DND-41 (cell line): Measurements from ENCODE around the gene SPINDOC.

ENCODE experiments used
- ATAC-seq: fragments of 200-7000 bp; cut with Tn5 transposase; 3 replicates; pipeline ENCODE4 v1.9.1; 2021; ENCODE audit warnings: low read depth; ENCODE audit not compliant: insufficient read depth
- DNase-seq: peaks from one replicate; pipeline ENCODE4 v3.0.0-alpha.2; 2020
- H2AFZ ChIP-seq: 2 replicates; pipeline ENCODE4 v1.6.0; 2012; ENCODE audit warnings: low read depth, low read length
- H3K27ac ChIP-seq: 2 replicates; pipeline ENCODE4 v1.5.1; 2012; ENCODE audit warnings: low read length, inconsistent platforms
- H3K27me3 ChIP-seq: fragments of 200-600 bp; sonication (generic); 2 replicates; pipeline ENCODE4 v1.6.0; 2012; ENCODE audit warnings: low read length, mild to moderate bottlenecking, inconsistent platforms; ENCODE audit not compliant: insufficient read depth, poor library complexity
- H3K36me3 ChIP-seq: 2 replicates; pipeline ENCODE4 v1.5.1; 2012; ENCODE audit warnings: low read length, inconsistent platforms; ENCODE audit not compliant: insufficient read depth
- H3K4me1 ChIP-seq: 2 replicates; pipeline ENCODE4 v1.5.1; 2012; ENCODE audit warnings: mild to moderate bottlenecking, low read length; ENCODE audit not compliant: insufficient read depth
- H3K4me2 ChIP-seq: 2 replicates; pipeline ENCODE4 v1.6.0; 2012; ENCODE audit warnings: mild to moderate bottlenecking, moderate library complexity, low read length, inconsistent platforms; ENCODE audit not compliant: insufficient read depth
- H3K4me3 ChIP-seq, 2 experiments: fragments of 200-600 bp in 1 of 2; shearing (Covaris generic) in 1 of 2; 2 replicates each; pipeline ENCODE4 v1.5.1; 2012 to 2016; ENCODE audit warnings: inconsistent platforms in 2 of 2, low read length in 2 of 2, mild to moderate bottlenecking in 2 of 2, low read depth in 1 of 2, moderate library complexity in 1 of 2
- H3K79me2 ChIP-seq: 2 replicates; pipeline ENCODE4 v1.6.0; 2012; ENCODE audit warnings: low read length, inconsistent platforms; ENCODE audit not compliant: insufficient read depth
- H3K9ac ChIP-seq: 2 replicates; pipeline ENCODE4 v1.6.0; 2012; ENCODE audit warnings: low read depth, mild to moderate bottlenecking, inconsistent platforms, low read length, moderate library complexity
- H3K9me3 ChIP-seq: 2 replicates; pipeline ENCODE4 v1.5.1; 2012; ENCODE audit warnings: low read length, moderate library complexity, mild to moderate bottlenecking, inconsistent platforms; ENCODE audit not compliant: insufficient read depth, severe bottlenecking
- H4K20me1 ChIP-seq: 2 replicates; pipeline ENCODE4 v1.6.0; 2012; ENCODE audit warnings: low read length; ENCODE audit not compliant: insufficient read depth
- CTCF ChIP-seq: IDR thresholded peaks from 2 replicates; pipeline ENCODE4 v1.5.1; 2012; ENCODE audit warnings: borderline replicate concordance, low read length, moderate library complexity, mild to moderate bottlenecking; ENCODE audit not compliant: poor library complexity, severe bottlenecking; ENCODE audit errors: extremely low read depth
- EZH2 ChIP-seq: IDR thresholded peaks from 3 replicates; pipeline ENCODE4 v1.6.1; 2012; ENCODE audit warnings: borderline replicate concordance, low read depth, mild to moderate bottlenecking, moderate library complexity, low read length, inconsistent platforms; ENCODE audit not compliant: severe bottlenecking

SPINDOC gene

GRCh38 chr11:63835158-63835545 lies 21.9 kb downstream of the SPINDOC start:
- ATAC-seq = no peak
- DNase-seq = no peak
- Histone ChIP-seq H4K20me1 (peaks cover 11% of the 10 kb centered on the region), H3K9me3 (no peaks in the 10 kb centered on the region), H3K36me3 (no peaks in the 10 kb centered on the region; the same call in 1 of the 2 replicates), H3K4me1 (peaks cover 16% of the 10 kb centered on the region), H3K27me3 (no peaks in the 10 kb centered on the region), H2AFZ (no peak overlapping the region), H3K79me2 (peaks cover 13% of the 10 kb centered on the region), H3K27ac (no peak overlapping the region), H3K4me3 (no peak overlapping the region), H3K9ac (no peak overlapping the region), H3K4me2 (no peak overlapping the region)
- TF ChIP-seq CTCF (no peak), EZH2 (no peak)

- Histone ChIP-seq H3K27ac (no peak overlapping the region), H3K4me2 (0 out of 2 replicates have a peak overlapping the region, but pooled peaks have one; percentile 9), H3K9me3 (no peaks in the 10 kb centered on the region), H3K4me1 (peaks cover 35% of the 10 kb centered on the region), H3K79me2 (peaks cover 33% of the 10 kb centered on the region), H3K4me3 (no peak overlapping the region), H2AFZ (peak overlapping the region; percentile 83; the same call in 1 of the 2 replicates), H3K36me3 (peaks cover 17% of the 10 kb centered on the region), H4K20me1 (peaks cover 29% of the 10 kb centered on the region), H3K9ac (no peak overlapping the region), H3K27me3 (no peaks in the 10 kb centered on the region)
- peak; percentile 99 for TF ChIP-seq CTCF
- TF ChIP-seq EZH2 = no peak
- DNase-seq (peak; percentile 79), ATAC-seq (0 out of 3 replicates have a peak, but pooled peaks have one; percentile 18)
Observed at GRCh38 chr11:63837027-63837688, 23.9 kb downstream of the SPINDOC start.

DNA sequence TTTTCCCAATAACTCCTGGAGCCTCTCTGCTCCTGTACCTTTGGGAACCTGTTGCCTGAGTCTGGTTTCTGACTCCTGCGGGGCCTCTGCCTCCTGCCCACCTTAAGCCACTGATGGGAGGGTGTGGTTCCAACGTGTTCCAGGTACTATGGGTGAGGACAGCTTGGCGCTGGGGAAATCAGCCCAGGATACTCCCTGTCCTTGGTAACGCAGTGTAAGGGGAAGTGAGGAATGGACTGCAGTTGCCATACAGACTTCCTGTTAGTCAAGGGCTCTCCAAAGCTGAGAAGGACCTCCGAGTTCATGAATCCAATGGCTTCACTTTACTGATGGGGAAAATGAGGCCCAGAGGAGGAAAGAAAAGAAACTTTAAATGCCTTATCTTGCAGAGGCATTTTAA lies 24.5 kb downstream of the SPINDOC start:
- H3K4me1 ChIP-seq = peaks cover 39% of the 10 kb centered on the region
- H3K4me3 ChIP-seq = no peak overlapping the region
- H3K27ac ChIP-seq = peak overlapping the region; percentile 79
- H3K9me3 ChIP-seq = no peaks in the 10 kb centered on the region
- peak overlapping the region; percentile 71 for H3K4me2 ChIP-seq
- no peak for TF ChIP-seq CTCF
- TF ChIP-seq EZH2 = no peak
- no peaks in the 10 kb centered on the region for H3K27me3 ChIP-seq
- peaks cover 22% of the 10 kb centered on the region for H3K36me3 ChIP-seq
- H2AFZ ChIP-seq = peak overlapping the region; percentile 83
- peaks cover 35% of the 10 kb centered on the region for H4K20me1 ChIP-seq
- ATAC-seq (no peak), DNase-seq (no peak)
- H3K9ac ChIP-seq = peak overlapping the region; percentile 55
- H3K79me2 ChIP-seq = peaks cover 39% of the 10 kb centered on the region
